HG02642 (cell line): Measurements from ENCODE around the gene CDK5RAP1.

Experiments used
- ATAC-seq: cut with Tn5 transposase; IDR thresholded peaks from one replicate; pipeline ENCODE4 v1.9.1; 2021; ENCODE audit warnings: mild to moderate bottlenecking; ENCODE audit not compliant: unreplicated experiment, poor library complexity

The CDK5RAP1 gene

GRCh38 chr20:33423141-33423834 lies 22.0 kb upstream of the CDK5RAP1 start:
- ATAC-seq = no peak

DNA sequence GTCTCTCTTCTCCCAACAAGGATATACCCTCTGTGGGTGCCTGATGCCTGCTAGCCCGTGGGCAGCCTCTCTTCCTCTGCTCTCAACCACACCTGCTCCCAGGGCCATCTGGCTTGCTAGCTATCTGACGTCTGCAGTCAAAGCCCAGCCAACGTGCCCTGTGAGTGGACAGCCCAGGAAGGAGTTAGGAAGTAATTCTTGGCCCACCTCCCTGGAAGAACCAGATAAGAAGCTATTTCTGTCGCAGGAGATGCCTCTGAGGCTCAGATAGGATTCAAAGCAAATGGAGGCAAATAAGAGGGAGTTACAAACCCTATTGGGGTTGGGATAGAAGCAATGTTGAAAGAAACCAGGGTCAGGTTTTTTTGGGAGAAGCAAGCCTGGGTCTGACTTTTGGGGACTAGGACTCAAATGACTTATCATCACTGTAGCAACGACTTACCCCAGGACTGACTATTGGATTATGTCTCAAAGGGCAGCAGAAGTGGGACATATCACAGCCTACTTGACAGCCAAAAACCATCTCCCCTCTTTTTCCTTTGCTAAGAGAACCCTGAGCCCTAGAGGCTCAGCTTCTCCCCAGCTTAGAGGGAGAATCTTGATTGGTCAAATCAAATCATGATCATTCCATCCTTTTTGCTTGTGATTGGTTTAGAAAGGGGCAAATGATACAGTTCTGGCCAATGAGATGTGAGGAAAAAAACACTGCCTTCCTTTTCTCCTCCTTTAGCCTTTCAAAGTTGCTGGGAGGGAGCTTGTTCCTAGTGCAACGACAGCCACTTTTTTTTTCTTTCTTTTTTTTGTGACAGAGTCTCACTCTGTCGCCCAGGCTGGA lies 18.0 kb upstream of the CDK5RAP1 start:
- ATAC-seq = no peak

GRCh38 chr20:33418033-33418432 lies 16.7 kb upstream of the CDK5RAP1 start:
- no peak for ATAC-seq

GRCh38 chr20:33415948-33416347 lies 14.6 kb upstream of the CDK5RAP1 start:
- ATAC-seq = no peak

DNA sequence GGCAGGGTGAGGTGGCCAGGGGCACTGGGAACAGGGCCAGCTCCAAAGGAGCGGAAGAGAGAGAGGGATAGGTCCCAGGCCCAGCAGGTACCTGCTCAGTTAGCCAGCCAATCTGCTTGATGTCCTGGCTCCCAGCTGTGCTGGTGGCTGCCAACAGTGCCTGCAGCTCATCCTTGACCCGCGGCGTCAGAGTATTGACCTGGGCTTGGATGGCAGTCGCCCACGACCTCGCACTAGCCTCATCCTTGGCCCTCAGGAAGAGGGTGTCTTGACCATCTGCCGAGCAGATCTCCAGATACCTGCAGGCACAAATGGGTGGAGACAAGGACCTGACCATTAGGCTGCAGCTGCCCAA lies 11.1 kb upstream of the CDK5RAP1 start:
- ATAC-seq = no peak

- ATAC-seq = no peak
Observed at GRCh38 chr20:33411711-33412483, 10.6 kb upstream of the CDK5RAP1 start.

DNA sequence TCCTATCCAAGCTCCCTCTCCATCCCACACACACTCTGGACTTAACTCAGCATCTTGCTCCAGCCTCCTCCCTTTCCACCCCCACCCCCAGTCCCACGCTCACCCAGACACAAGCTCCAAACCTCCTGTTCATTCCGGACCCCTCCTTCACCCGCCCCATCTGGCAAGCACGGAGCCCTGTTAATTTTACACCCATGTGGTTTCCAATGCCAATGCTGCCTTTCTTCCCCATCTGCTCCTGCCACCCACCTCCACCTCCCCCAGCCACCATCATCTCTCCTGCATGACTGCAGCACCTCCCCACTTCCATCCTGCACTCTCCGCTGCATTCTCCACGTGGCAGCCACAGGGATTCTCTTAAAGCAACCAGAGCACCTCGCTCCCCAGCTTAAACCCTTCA lies 9.9 kb upstream of the CDK5RAP1 start:
- no peak for ATAC-seq

GRCh38 chr20:33410081-33410742 lies 8.9 kb upstream of the CDK5RAP1 start:
- no peak for ATAC-seq

DNA sequence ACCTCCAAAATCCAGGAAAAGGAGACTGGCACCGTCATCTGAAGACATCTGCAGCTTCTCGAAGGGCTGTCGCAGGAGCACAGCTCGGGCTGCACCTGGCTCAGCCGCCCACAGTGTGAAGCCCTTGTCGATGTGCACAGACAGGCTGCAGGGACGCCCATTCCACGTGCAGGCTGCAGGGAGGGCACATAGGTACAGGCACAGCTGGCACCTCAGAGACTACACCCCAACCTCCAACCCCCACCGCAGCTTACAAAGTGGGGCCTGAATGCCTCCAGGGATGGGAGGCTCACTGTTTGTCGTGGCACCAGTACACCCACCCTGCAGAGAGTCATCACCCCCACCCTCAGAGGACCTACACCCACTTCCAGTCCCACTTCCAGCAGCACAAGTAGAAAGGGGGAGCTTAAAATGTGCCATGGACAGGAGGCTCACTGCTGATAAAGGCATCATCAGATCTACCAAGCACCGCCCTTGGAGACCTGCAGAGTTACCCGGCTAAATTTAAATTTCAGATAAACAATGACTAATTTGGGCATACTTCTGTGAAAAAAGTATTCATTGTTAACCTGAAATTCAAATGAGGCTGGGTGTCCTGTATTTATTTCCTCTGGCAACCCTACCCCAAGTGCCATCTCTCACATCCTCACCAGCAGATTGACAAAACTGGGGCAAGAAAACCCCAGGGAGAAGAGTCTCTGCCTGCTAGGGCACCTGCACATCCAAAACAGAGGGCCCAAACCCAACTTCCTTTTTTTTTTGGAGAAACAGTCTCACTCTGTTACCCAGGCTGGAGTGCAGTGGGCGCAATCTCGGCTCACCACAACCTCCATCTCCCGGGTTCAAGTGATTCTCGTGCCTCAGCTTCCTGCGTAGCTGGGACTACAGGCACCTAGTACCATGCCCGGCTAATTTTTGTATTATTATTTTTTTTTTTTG lies 7.7 kb upstream of the CDK5RAP1 start:
- no peak for ATAC-seq

DNA sequence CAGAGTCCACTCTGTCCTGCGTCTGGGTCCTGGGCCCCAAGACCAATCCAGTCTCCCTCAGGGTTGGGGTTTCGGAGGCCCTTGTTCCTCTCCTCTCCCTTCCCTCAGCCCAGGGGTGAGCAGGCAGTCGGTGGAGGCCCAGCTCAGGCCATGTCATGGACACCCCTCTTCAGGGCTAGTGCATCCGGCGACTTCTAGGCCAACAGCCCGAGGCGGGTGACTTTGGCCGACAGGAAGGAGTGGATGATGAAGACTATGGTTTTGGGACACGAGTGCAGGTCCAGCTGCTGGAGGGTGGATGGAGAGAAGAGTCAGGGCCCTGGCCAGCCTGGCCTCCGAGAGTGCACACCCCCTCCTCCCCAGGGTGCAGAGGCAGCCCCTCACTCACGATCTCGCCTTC lies 7.0 kb upstream of the CDK5RAP1 start:
- ATAC-seq = no peak

GRCh38 chr20:33407796-33408195 lies 6.5 kb upstream of the CDK5RAP1 start:
- no peak for ATAC-seq

- no peak for ATAC-seq
Observed at GRCh38 chr20:33407251-33407650, 5.9 kb upstream of the CDK5RAP1 start.

DNA sequence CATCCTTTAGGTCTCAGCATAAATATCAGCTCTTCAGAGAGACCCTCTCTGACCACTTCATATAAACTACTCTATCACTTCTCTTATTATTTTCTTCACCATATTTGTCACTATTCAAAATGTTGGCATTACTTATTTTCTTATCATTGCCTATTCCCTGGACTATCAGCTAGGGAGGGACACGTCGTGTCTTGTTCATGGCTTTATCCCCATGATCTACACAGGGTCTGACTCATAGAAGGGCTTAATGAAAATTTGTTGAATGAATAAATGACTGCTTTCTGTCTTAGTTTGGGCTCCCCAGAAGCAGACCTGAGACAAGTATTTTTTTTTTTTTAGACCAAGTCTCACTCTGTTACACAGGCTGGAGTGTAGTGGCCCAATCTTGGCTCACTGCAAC lies 3.0 kb upstream of the CDK5RAP1 start:
- ATAC-seq = no peak

DNA sequence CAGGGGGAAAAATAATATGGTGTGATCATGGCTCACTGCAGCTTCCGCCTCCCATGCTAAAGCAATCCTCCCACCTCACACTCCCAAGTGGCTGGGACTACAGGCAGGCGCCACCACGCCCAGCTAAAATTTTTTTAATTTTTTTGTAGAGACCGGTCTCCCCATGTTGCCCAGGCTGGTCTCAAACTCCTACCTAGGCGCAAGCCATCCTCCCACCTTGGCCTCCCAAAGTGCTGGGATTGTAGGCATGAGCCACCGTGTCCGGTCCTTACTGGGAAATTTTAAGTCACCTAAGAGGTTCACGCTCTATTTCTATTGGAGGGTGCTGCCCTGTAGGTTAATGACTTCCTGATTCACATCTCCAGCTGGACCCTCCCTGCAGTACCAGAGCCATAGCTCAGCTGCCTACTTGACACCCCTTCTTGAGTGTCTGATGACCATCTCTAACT lies 626 bp upstream of the CDK5RAP1 start:
- ATAC-seq = no peak

DNA sequence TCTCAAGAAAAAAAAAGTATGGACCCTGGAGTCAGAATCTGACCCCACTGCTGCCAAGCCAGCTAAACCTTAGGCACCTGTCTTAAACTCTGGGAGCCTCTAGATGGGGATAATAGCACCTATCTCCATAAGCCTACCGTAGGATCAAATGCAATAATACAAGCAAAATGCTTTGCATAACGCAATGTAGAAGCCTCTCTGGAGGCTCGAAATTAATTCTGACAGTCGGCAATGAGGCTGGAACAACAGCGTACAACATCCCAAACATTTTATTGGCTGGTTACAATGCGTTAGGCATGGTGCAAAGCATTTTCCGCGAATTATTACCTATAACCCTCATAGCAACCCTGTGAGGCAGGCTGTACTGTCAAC lies 521 bp downstream of the CDK5RAP1 start:
- ATAC-seq = no peak

DNA sequence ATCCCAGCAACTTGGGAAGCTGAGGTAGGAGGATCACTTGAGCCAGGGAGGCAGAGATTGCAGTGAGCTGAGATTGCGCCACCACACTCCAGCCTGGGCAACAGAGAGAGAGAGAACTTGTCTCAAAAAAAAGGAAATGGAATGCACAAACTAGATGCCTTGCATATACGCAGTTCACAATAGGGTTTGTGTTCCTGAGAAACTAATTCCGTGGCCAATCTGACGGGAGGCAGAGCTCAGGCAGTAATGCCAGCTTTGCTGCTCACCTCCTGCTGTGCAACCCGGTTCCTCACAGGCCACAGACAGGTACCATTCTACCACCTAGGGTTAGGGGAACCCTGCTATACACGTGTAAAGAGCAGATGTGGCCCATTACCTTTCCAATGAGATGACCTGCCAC lies 1.4 kb downstream of the CDK5RAP1 start:
- no peak for ATAC-seq

DNA sequence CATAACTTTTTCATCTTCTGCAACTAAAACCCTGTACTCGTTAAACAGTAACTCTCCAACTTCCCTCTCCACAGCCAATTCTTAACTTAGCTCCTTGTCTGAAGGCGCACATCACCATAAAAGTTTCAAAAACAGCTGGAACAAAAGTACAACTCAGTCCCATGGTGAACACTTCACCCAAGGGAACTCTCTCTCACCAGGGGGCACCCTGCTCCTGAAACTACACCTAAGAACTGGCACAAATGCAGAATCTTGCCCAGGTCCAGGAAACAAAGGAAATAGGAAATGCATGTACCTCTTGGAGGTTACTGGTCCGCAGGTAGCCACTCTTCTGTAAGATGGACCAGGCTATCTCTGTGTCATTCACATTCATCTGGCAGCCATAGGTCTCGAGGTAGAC lies 6.6 kb downstream of the CDK5RAP1 start:
- no peak for ATAC-seq

- no peak for ATAC-seq
Observed at GRCh38 chr20:33393609-33394008, 7.7 kb downstream of the CDK5RAP1 start.

DNA sequence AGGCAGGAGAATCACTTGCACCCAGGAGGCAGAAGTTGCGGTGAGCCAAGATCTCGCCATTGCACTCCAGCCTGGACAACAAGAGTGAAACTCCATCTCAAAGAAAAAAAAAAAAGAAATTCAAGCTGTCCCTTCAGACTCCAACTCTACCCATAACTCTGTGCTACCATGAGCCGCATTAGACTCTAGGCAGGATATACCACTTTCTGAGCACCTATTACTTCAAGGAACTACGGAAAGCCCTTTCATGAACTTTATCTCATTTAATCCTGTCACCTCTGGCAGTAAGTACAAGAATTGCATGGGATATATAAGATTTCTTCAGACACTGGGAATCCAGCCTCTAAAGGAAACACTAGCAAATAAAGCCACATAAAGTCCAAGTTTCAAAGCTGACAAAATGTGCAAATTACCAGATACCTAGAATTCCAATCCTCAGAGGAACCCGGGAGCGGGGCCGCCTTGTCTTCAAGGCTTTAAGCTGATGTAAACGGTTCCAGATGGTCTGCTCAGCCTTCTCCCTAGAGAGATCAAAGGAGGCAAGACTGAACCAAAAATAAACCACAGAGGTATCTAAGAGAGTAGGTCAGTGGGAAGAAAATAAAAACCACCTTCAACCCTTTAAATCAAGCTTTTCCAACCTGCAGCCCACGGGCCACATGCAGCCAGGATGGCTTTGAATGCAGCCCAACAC lies 9.4 kb downstream of the CDK5RAP1 start:
- ATAC-seq = no peak
